Mammary epithelial cell (primary cell): ENCODE results near the gene UQCC5.

Experiments
- EZH2 ChIP-seq: IDR thresholded peaks from 2 replicates; pipeline ENCODE4 v1.6.1; 2012; ENCODE audit warnings: low read length, inconsistent platforms, borderline replicate concordance
- TF ChIP-seq, protein P1 (sequence below), 2 donors: IDR thresholded peaks in 1 of 2; conservative IDR thresholded peaks in 1 of 2; 2 replicates each; pipeline ENCODE4 v1.5.1; 2011 to 2012; ENCODE audit warnings: inconsistent platforms in 2 of 2, low read length in 2 of 2, mild to moderate bottlenecking in 2 of 2, control low read depth in 1 of 2, low read depth in 1 of 2; ENCODE audit not compliant: insufficient read depth in 1 of 2; ENCODE audit errors: extremely low read depth in 1 of 2

DNA sequence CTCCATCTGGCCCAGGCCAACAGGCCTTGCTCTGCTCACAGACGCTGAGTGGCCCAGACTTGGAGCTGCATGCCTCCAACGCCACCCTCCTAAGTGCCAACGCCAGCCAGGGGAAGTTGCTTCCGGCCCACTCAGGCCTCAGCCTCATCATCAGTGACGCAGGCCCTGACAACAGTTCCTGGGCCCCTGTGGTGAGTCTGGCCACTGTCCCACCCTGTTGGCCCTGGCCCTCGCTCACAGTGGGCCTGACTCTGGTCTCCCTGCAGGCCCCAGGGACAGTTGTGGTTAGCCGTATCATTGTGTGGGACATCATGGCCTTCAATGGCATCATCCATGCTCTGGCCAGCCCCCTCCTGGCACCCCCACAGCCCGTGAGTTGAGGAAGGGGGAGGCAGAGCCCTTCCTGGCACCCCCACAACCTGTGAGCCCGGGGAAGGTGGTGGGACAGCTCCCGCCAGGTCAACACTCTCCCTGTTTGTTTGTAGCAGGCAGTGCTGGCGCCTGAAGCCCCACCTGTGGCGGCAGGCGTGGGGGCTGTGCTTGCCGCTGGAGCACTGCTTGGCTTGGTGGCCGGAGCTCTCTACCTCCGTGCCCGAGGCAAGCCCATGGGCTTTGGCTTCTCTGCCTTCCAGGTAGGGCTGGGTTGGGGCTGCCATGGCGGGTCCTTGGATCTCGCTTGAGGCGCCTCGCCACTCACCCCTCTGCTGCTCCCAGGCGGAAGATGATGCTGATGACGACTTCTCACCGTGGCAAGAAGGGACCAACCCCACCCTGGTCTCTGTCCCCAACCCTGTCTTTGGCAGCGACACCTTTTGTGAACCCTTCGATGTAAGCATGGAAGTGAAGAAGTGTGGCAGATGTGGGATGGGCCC, 12.8 kb upstream of the UQCC5 start:
- TF ChIP-seq, protein P1, sequence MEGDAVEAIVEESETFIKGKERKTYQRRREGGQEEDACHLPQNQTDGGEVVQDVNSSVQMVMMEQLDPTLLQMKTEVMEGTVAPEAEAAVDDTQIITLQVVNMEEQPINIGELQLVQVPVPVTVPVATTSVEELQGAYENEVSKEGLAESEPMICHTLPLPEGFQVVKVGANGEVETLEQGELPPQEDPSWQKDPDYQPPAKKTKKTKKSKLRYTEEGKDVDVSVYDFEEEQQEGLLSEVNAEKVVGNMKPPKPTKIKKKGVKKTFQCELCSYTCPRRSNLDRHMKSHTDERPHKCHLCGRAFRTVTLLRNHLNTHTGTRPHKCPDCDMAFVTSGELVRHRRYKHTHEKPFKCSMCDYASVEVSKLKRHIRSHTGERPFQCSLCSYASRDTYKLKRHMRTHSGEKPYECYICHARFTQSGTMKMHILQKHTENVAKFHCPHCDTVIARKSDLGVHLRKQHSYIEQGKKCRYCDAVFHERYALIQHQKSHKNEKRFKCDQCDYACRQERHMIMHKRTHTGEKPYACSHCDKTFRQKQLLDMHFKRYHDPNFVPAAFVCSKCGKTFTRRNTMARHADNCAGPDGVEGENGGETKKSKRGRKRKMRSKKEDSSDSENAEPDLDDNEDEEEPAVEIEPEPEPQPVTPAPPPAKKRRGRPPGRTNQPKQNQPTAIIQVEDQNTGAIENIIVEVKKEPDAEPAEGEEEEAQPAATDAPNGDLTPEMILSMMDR (conservative IDR thresholded peaks at IDR 0.05 in 1 of 2, IDR thresholded peaks at IDR 0.05 in 1 of 2; ENCODE audit: extremely low read depth in 1 of 2, insufficient read depth in 1 of 2, low read depth in 1 of 2, low read length in 2 of 2): no peak
- TF ChIP-seq EZH2: no peak
